IPS-18a (cell line): ENCODE measurements around the gene FCHSD2.

ENCODE experiments used
- H3K27ac ChIP-seq: one replicate; pipeline ENCODE4 v1.5.1; 2013; ENCODE audit warnings: low read length
- H3K27me3 ChIP-seq: one replicate; pipeline ENCODE4 v1.6.1; 2013; ENCODE audit warnings: mild to moderate bottlenecking, low read length; ENCODE audit not compliant: control insufficient read depth, insufficient read depth
- H3K36me3 ChIP-seq: one replicate; pipeline ENCODE4 v1.6.1; 2013; ENCODE audit warnings: low read depth, low read length; ENCODE audit not compliant: control insufficient read depth
- H3K4me1 ChIP-seq: one replicate; pipeline ENCODE4 v1.6.1; 2013; ENCODE audit warnings: low read depth, low read length; ENCODE audit not compliant: control insufficient read depth
- H3K4me3 ChIP-seq: one replicate; pipeline ENCODE4 v1.5.1; 2013; ENCODE audit warnings: low read length
- H3K9ac ChIP-seq: one replicate; pipeline ENCODE4 v1.6.1; 2013; ENCODE audit warnings: mild to moderate bottlenecking, low read length, moderate library complexity
- H3K9me3 ChIP-seq: one replicate; pipeline ENCODE4 v1.6.1; 2013; ENCODE audit warnings: low read depth, low read length; ENCODE audit not compliant: control insufficient read depth

FCHSD2 gene

GRCh38 chr11:72824811-72825505 lies 317.2 kb downstream of the FCHSD2 start:
- Histone ChIP-seq H3K4me1 (peaks cover 4% of the 10 kb centered on the region), H3K9me3 (no peaks in the 10 kb centered on the region), H3K36me3 (no peaks in the 10 kb centered on the region), H3K27ac (no peak overlapping the region), H3K4me3 (no peak overlapping the region), H3K27me3 (peaks cover 14% of the 10 kb centered on the region), H3K9ac (no peak overlapping the region)

GRCh38 chr11:72824020-72824419 lies 318.1 kb downstream of the FCHSD2 start:
- Histone ChIP-seq H3K9me3 (no peaks in the 10 kb centered on the region), H3K4me1 (peaks cover 4% of the 10 kb centered on the region), H3K9ac (no peak overlapping the region), H3K4me3 (no peak overlapping the region), H3K27me3 (peaks cover 14% of the 10 kb centered on the region), H3K36me3 (no peaks in the 10 kb centered on the region), H3K27ac (no peak overlapping the region)

GRCh38 chr11:72823105-72823804 lies 318.9 kb downstream of the FCHSD2 start:
- Histone ChIP-seq H3K4me1 (peaks cover 4% of the 10 kb centered on the region), H3K9ac (no peak overlapping the region), H3K27ac (no peak overlapping the region)

GRCh38 chr11:72821920-72822799 lies 320.0 kb downstream of the FCHSD2 start:
- H3K4me3 ChIP-seq: peak overlapping the region; percentile 74
- no peaks in the 10 kb centered on the region for H3K9me3 ChIP-seq
- no peaks in the 10 kb centered on the region for H3K36me3 ChIP-seq
- peak overlapping the region; percentile 51 for H3K9ac ChIP-seq
- H3K27me3 ChIP-seq: peaks cover 14% of the 10 kb centered on the region
- H3K27ac ChIP-seq: no peak overlapping the region
- peaks cover 4% of the 10 kb centered on the region for H3K4me1 ChIP-seq

More at GRCh38 chr11:72823105-72823804, 318.9 kb downstream of the FCHSD2 start:
- no peak overlapping the region for H3K4me3 ChIP-seq
- H3K27me3 ChIP-seq: peaks cover 14% of the 10 kb centered on the region
- H3K9me3 ChIP-seq: no peaks in the 10 kb centered on the region
- H3K36me3 ChIP-seq: no peaks in the 10 kb centered on the region

GRCh38 chr11:72821221-72821919 lies 320.7 kb downstream of the FCHSD2 start:
- Histone ChIP-seq H3K4me1 (peaks cover 4% of the 10 kb centered on the region), H3K27ac (no peak overlapping the region), H3K9ac (peak overlapping the region; percentile 51), H3K4me3 (peak overlapping the region; percentile 74), H3K27me3 (peaks cover 14% of the 10 kb centered on the region), H3K9me3 (no peaks in the 10 kb centered on the region), H3K36me3 (no peaks in the 10 kb centered on the region)

GRCh38 chr11:72820439-72821139 lies 321.5 kb downstream of the FCHSD2 start:
- H3K4me1 ChIP-seq: peaks cover 5% of the 10 kb centered on the region
- no peak overlapping the region for H3K4me3 ChIP-seq
- no peaks in the 10 kb centered on the region for H3K36me3 ChIP-seq
- no peak overlapping the region for H3K9ac ChIP-seq
- H3K27ac ChIP-seq: no peak overlapping the region
- no peaks in the 10 kb centered on the region for H3K9me3 ChIP-seq
- peaks cover 14% of the 10 kb centered on the region for H3K27me3 ChIP-seq

GRCh38 chr11:72818971-72819370 lies 323.1 kb downstream of the FCHSD2 start:
- H3K36me3 ChIP-seq: no peaks in the 10 kb centered on the region
- no peak overlapping the region for H3K9ac ChIP-seq
- H3K27me3 ChIP-seq: peaks cover 14% of the 10 kb centered on the region
- peaks cover 10% of the 10 kb centered on the region for H3K4me1 ChIP-seq
- no peak overlapping the region for H3K4me3 ChIP-seq
- no peaks in the 10 kb centered on the region for H3K9me3 ChIP-seq
- H3K27ac ChIP-seq: no peak overlapping the region

- H3K27ac ChIP-seq: no peak overlapping the region
- H3K4me1 ChIP-seq: peaks cover 17% of the 10 kb centered on the region
- no peaks in the 10 kb centered on the region for H3K9me3 ChIP-seq
- no peaks in the 10 kb centered on the region for H3K36me3 ChIP-seq
- H3K27me3 ChIP-seq: peaks cover 20% of the 10 kb centered on the region
- no peak overlapping the region for H3K4me3 ChIP-seq
- H3K9ac ChIP-seq: no peak overlapping the region
These were observed 324.2 kb downstream of the FCHSD2 start for GRCh38 chr11:72817966-72818365.

- Histone ChIP-seq H3K36me3 (no peaks in the 10 kb centered on the region), H3K27me3 (peaks cover 23% of the 10 kb centered on the region), H3K4me3 (no peak overlapping the region), H3K4me1 (peaks cover 22% of the 10 kb centered on the region), H3K9me3 (no peaks in the 10 kb centered on the region), H3K9ac (no peak overlapping the region), H3K27ac (no peak overlapping the region)
These were observed 325.6 kb downstream of the FCHSD2 start for GRCh38 chr11:72816404-72816990.

GRCh38 chr11:72815110-72815618 lies 327.0 kb downstream of the FCHSD2 start:
- Histone ChIP-seq H3K27me3 (peaks cover 11% of the 10 kb centered on the region), H3K27ac (no peak overlapping the region), H3K36me3 (no peaks in the 10 kb centered on the region), H3K4me3 (peak overlapping the region; percentile 82), H3K9ac (peak overlapping the region; percentile 86), H3K9me3 (no peaks in the 10 kb centered on the region), H3K4me1 (peaks cover 18% of the 10 kb centered on the region)
